HG03045 (cell line): ENCODE data around the gene PILRA.
"Not testable (repeated sequence)": the region's sequence is repeated elsewhere in the genome, so short reads cannot be mapped to it uniquely, and the experiment has no call there.

Experiments
- ATAC-seq: cut with Tn5 transposase; IDR thresholded peaks from one replicate; pipeline ENCODE4 v1.9.1; 2021; ENCODE audit warnings: mild to moderate bottlenecking, moderate library complexity; ENCODE audit not compliant: unreplicated experiment

The PILRA gene

DNA sequence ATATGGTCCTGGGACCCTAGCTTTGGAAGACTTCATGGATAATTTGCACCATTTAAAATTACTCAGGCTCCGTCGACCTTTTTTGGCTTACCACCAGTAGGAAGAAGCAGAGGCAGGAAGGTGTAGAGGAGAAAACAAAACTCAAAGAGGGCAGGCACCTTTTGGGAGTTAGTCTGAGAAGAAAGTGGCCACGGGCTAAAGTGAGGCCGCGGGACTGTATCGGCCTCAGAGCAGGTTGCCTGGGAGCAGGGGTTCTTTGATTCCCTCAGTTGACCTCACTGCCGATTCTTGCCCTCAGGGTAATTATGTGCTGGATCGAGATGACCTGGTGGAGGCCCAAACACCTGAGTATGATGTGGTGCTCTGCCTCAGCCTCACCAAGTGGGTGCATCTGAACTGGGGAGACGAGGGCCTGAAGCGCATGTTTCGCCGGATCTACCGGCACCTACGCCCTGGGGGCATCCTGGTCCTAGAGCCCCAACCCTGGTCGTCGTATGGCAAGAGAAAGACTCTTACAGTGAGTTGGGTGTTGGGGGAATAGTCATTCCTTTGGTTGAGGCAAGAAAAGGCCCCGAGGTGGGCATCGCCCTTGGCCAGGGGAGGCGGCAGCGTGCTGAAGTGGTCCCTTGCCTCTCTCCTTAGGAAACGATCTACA, 59.5 kb downstream of the PILRA start:
- ATAC-seq: no peak

- no peak for ATAC-seq
Measured at GRCh38 chr7:100433276-100433591, 59.9 kb downstream of the PILRA start.

DNA sequence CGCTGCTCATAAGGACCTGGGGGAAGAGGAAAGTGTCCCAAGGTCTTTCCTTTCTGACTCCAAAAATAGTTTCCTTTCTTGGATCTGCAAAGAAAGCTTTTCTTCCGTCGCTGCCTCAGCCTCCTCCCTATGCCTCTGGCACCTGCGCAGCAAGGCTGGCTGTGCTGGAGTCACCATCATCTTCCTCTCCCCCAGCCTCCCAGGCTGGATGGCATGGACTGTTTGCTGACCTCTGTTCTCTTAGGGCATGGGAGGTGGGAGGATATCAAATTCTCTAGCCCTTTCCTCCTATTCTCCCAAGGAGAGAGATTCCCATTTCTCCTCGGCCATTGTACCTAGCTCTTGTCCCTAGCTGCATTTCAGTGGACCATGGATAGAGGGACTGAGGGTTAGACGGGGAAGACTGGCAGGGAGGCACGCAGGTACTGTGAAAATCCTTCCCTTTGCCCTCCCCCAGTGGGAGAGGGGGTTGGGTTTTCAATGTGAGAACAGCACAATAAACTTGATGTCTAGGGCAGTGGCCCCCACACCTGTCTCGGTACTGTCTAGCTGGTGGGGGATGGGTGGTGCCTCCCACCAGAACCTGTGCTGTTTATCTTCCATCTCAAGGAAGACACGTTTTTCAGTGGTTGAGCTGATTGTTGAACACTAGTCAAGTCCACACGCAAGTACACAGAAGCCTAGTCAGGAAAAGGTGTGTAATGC, 60.5 kb downstream of the PILRA start:
- no peak for ATAC-seq

DNA sequence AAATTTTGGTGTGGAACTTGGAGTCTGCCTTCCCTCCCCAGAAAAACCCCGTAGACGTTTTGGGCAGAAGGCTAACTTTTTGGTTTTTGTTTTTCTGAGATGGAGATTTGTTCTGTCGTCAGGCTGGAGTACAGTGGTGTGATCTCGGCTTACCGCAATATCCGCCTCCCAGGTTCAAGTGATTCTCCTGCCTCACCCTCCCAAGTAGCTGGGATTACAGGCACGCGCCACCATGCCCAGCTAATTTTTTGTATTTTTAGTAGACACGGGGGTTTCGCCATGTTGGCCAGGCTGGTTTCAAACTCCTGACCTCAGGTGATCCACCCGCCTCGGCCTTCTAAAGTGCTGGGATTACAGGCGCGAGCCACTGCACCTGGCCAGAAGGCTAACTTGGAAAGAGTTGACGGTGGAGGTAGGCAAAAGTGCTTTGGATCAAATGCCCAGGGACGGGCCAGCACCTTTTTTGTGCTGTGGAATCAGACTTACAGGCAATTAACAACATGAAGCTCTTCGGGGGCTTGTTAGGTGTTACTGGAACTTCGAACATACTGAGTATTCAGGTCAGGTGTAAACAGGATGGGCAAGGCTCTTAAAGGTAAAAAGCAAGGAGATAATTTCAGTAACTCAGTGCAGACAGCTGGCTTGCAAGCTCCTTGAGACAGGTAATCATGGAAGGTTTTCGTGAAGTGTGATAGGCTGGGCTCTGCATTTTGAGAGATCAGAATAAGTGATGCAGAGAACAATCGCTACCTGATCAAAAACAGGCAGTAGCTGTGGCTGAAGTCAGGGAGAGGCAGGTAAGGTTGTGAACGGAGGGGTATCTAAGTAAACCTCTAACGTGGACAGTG, 61.2 kb downstream of the PILRA start:
- ATAC-seq: no peak

DNA sequence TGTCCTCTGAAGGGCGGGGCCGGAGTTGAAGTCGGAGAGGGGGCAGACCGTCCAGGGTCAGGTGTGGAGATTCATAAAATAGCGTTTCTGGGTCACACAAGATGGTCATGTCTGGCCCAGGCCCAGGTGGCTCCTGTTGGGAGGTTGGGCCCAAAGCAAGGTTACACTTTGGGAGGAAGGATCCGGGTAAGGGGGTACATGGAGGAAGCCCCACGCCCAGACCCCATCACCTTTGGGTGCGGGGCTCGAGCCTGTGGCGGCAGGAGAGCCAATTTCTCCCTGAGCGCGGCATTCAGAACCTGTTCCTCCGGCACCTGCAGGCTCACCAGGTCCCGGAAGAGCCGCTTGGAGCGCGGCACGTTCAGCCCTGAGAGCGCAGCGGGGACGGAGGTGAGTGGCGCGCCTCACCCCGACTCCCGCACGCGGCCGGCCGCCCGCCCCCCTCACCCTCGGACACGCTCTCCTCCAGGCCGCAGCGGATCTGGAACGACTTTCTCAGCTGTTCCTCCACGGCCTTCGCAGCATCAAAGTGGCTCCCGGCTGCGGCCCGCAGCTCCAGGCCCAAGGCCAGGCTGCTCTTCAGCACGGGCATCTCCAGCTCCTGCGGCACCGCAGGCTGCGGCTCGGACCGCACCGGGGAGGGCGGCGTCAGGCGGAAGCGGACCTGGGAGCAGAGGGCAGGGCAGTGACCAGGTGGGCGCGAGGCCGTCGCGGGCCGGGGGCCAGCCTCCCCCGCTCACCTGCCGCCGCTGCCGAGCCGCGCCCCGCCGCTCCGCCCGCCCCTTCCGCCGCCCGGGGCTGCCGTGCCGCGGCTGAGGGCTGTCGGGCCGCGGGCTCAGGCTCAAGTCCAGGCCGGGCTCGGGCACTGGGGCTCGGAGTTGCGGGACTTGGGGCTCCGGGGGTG, 62.4 kb downstream of the PILRA start:
- ATAC-seq: peak; percentile 23

- no peak for ATAC-seq
Measured at GRCh38 chr7:100437150-100438100, 64.1 kb downstream of the PILRA start.

DNA sequence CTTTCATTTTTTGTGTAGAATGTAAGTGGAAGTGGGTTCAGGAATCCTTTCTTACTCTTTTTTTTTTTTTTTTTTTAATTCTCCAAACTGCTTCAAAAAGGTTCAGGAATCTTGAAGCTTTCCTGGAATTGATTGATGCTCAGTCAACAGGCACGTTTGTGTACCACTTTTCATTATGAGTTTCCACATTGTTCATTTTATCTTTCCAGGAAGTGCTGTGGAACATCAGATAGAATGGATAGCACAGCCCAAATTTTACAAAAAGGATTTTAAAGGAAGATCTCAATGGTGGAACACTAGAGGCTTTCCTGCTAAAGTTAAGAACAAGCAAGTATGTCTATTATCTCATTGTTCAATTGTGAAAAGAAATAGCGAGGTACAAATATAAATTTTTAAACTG, 64.9 kb downstream of the PILRA start:
- ATAC-seq: no peak

DNA sequence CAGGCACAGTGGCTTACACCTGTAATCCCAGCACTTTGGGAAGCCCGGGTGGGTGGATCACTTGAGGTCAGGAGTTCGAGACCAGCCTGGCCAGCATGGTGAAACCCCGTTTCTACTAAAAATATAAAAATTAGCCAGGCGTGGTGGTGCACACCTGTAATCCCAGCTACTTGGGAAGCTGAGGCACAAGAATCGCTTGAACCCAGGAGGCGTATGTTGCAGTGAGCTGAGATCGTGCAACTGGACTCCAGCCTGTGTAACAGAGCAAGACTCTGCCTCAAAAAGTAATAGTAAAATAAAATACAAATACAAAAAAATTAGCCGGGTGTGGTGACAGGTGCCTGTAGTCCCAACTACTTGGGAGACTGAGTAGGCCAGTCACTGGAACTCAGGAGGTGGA, 65.4 kb downstream of the PILRA start:
- not testable (repeated sequence) for ATAC-seq

DNA sequence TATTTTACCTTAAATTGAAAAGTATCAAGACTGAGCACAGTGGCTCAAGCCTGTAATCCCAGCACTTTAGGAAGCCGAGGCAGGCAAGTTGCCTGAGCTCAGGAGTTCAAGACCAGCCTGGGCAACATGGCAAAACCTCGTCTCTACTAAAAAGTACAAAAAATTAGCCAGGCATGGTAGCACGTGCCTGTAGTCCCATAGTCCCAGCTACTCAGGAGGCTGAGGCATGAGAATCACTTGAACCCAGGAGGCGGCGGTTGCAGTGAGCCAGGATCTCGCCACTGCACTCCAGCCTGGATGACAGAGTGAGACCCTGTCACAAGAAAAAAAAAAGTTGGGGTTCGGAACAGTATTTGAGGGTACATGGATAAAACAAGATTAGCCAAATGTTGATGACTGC, 66.0 kb downstream of the PILRA start:
- not testable (repeated sequence) for ATAC-seq

DNA sequence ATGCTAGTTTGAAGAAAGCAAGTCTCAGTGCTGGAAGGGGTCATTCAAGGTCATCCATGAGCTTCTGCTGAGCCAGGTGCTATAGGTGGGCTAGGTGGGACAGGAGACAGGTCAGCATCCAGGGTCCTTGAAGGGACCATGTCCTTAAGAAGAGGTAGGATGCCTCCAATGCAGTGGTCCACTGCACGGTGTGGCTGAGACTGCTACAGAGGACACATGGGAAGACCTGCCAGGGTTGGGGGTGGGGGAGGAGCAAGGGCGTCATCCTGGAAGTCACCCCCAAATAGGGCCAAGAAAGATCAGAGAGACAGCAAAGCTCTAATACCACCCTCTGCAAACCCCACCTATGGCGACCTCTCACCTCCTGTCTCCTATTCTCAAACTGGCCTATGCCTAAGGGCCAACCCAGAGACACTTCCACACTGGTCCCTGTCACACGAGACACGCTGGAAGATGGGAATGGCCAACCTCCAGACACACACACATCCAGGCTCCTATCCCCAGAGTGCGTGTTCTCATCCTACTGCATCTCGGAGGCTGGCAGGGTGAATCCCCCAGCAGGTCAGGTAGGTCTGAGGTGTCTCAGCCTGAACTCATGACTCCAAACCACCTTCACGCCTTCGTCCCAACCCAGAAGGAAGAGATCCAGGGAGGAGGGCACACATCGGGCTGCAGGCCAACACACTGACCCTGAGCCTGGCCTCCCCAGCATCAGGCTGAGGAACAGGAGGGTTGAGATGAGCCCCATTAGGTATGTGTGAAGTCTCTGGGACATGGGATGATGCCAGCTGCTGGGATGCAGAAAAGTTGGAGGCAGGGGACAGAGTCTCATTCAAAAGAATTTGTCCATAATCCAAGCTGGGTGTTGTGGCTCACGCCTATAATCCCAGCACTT, 68.6 kb downstream of the PILRA start:
- ATAC-seq: no peak

DNA sequence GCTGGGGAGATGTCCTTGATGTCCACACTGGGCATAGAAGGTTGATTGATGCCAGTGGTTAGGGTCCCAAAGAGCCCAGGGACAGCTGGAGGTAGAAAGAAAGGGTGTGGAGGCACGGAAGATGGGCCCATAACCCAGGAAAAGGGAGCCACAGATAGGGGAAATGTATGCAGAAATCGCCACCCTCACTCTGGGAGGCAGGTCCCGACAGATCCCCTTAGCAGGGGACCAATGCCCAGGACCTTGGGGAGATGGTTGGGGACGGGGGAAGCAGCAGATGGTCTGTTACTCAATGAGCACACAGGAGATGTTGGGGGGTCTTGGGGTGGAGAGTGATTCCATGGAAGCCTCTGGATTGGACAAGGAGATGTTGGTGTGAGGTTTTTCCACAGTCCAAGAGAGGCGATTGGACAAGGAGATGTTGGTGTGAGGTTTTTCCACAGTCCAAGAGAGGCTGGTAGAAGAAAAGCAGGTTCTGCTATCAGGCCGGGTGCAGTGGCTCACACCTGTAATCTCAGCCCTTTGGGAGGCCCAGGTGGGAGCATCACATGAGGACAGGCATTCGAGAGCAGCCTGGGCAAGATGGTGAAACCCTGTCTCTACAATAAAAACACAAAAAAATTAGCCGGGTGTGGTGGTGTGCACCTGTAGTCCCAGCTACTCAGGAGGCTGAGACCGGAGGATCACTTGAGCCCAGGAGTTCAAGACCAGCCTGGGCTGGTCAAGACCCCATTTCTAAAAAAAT, 70.0 kb downstream of the PILRA start:
- ATAC-seq: no peak

GRCh38 chr7:100444311-100445278, 71.3 kb downstream of the PILRA start:
- ATAC-seq: no peak

DNA sequence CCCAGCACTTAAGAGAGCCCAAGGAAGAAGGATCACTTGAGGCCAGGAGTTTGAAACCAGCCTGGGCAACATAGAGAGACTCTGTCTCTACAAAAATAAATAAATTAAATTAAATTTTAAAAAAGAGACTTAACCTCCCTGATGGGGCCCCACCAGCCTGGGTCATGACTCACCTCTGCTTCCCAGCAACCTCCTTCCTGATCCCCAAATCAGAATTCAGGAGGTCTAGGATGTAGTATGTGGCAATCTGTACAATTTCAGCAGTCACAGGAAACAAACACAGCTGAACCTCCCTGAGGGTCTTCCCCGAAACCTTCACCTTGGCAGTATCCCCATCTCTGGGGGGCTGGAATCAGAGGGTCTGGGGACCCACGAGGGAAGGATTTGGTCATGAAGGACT, 72.8 kb downstream of the PILRA start:
- no peak for ATAC-seq

DNA sequence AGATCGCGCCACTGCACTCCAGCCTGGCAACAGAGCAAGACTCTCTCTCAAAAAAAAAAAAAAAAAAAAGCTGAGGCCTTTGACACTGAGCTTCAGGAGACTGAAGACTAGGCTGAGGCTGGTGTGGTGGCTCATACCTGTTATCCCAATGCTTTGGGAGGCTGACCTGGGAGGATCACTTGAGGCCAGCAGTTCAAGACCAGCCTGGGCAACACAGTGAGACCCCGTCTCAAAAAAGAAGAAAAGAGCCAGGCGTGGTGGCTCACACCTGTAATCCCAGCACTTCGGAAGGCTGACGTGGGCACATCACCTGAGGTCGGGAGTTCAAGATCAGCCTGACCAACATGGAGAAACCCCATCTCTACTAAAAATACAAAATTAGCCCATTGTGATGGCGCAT, 74.1 kb downstream of the PILRA start:
- not testable (repeated sequence) for ATAC-seq

GRCh38 chr7:100449190-100449795, 76.0 kb downstream of the PILRA start:
- ATAC-seq: no peak
